Endothelial cell of umbilical vein (primary cell): ENCODE data around the gene PEAK3. TPM values are rescaled to one million over a fixed set of nuclear protein-coding genes. Genes with fewer than 3 reads are reported as not detected.

Experiments
- BruUV-seq: library from RNA; stranded (reverse); fragments of 400-500 nt; replicated peaks from 2 replicates; lab custom pipeline; 2021; lab: Mats Ljungman, UMichigan
- CTCF ChIA-PET: fragments of 300-600, 350-600 bp; sonication (Branson Sonifier 250); formaldehyde crosslinking; loops from one replicate; lab custom pipeline; 2021; ENCODE audit warnings: antibody characterized with exemption, inconsistent platforms; lab: Charles Lee
- POLR2A ChIA-PET: fragments of 300-600, 350-600 bp; sonication (Branson Sonifier 250); formaldehyde crosslinking; loops from one replicate; lab custom pipeline; 2021; ENCODE audit warnings: antibody characterized with exemption, inconsistent platforms; lab: Charles Lee
- DNase-seq: peaks from one replicate; pipeline ENCODE4 v3.0.0-alpha.2; 2011; ENCODE audit warnings: low read depth, low spot score
- FAIRE-seq: peaks from 2 replicates; lab custom pipeline; 2011; peaks lifted over from hg19 to GRCh38; lab: Jason Lieb, UNC
- H2AFZ ChIP-seq: 2 replicates; pipeline ENCODE4 v1.6.0; 2012; ENCODE audit warnings: low read depth, low read length, control low read depth, inconsistent platforms
- H3K27ac ChIP-seq: 2 replicates; pipeline ENCODE4 v1.5.1; 2011; ENCODE audit warnings: low read depth, mild to moderate bottlenecking, control low read depth, low read length, moderate library complexity; ENCODE audit not compliant: insufficient read depth
- H3K27me3 ChIP-seq, 2 experiments: 2 replicates each; pipeline versions ENCODE4 v1.6.0 to v1.6.1; 2011; ENCODE audit warnings: low read length in 2 of 2, mixed read lengths in 1 of 2; ENCODE audit not compliant: control insufficient read depth in 2 of 2, insufficient read depth in 2 of 2
- H3K36me3 ChIP-seq, 2 experiments: 2 replicates in 1 of 2; 3 replicates in 1 of 2; pipeline ENCODE4 v1.5.1; 2011; ENCODE audit warnings: low read length in 2 of 2, mild to moderate bottlenecking in 1 of 2, moderate library complexity in 1 of 2; ENCODE audit not compliant: control insufficient read depth in 2 of 2, insufficient read depth in 2 of 2; ENCODE audit errors: extremely low read depth in 1 of 2
- H3K4me1 ChIP-seq: 3 replicates; pipeline ENCODE4 v1.5.1; 2011; ENCODE audit warnings: mild to moderate bottlenecking, low read length; ENCODE audit not compliant: control insufficient read depth, insufficient read depth; ENCODE audit errors: extremely low read depth
- H3K4me2 ChIP-seq: 2 replicates; pipeline ENCODE4 v1.6.1; 2011; ENCODE audit warnings: low read length, control low read depth, mixed read lengths; ENCODE audit not compliant: insufficient read depth
- H3K4me3 ChIP-seq, 3 experiments: fragments of 200-600 bp in 1 of 3; sonication (generic), shearing (Covaris generic) in 1 of 3; replicated peaks in 1 of 3; 2 replicates each; pipeline ENCODE4 v1.5.1; 2011 to 2016; ENCODE audit warnings: control low read depth in 3 of 3, low read length in 3 of 3, mild to moderate bottlenecking in 2 of 3, inconsistent platforms in 1 of 3, low read depth in 1 of 3, moderate library complexity in 1 of 3; ENCODE audit not compliant: insufficient read depth in 1 of 3
- H3K79me2 ChIP-seq: 2 replicates; pipeline ENCODE4 v1.6.0; 2012; ENCODE audit warnings: low read length, inconsistent platforms; ENCODE audit not compliant: control insufficient read depth, insufficient read depth
- H3K9ac ChIP-seq: replicated peaks from 2 replicates; pipeline ENCODE3; 2011; ENCODE audit warnings: low read length, control low read depth; ENCODE audit not compliant: insufficient read depth; ENCODE audit errors: extremely low read depth
- H3K9me1 ChIP-seq: replicated peaks from 3 replicates; pipeline ENCODE4 v1.6.0; 2011; ENCODE audit warnings: mild to moderate bottlenecking, low read length; ENCODE audit not compliant: control insufficient read depth, insufficient read depth; ENCODE audit errors: extremely low read depth
- H3K9me3 ChIP-seq: replicated peaks from 2 replicates; pipeline ENCODE4 v1.5.1; 2012; ENCODE audit warnings: low read length, inconsistent platforms; ENCODE audit not compliant: control insufficient read depth, insufficient read depth
- H4K20me1 ChIP-seq: replicated peaks from 2 replicates; pipeline ENCODE3; 2011; ENCODE audit warnings: mild to moderate bottlenecking, low read length; ENCODE audit not compliant: control insufficient read depth, insufficient read depth; ENCODE audit errors: extremely low read depth
- EZH2 ChIP-seq: IDR thresholded peaks from 2 replicates; pipeline ENCODE4 v1.6.1; 2012; ENCODE audit warnings: borderline replicate concordance, low read depth, mild to moderate bottlenecking, moderate library complexity, low read length, inconsistent platforms; ENCODE audit not compliant: severe bottlenecking
- FOS ChIP-seq: IDR thresholded peaks from 2 replicates; pipeline ENCODE4 v1.6.1; 2011; ENCODE audit warnings: mild to moderate bottlenecking, low read length, moderate library complexity, borderline replicate concordance; ENCODE audit not compliant: insufficient read depth
- GATA2 ChIP-seq: IDR thresholded peaks from 2 replicates; pipeline ENCODE4 v1.7.0; 2011; ENCODE audit warnings: low read depth, mild to moderate bottlenecking, moderate library complexity, mixed read lengths, low read length; ENCODE audit not compliant: insufficient read length, insufficient read depth
- JUN ChIP-seq: IDR thresholded peaks from 2 replicates; pipeline ENCODE4 v1.6.1; 2011; ENCODE audit warnings: borderline replicate concordance, low read depth; ENCODE audit not compliant: insufficient read length, insufficient read depth
- MYC ChIP-seq: IDR thresholded peaks from one replicate; pipeline ENCODE4 v1.6.1; 2011; ENCODE audit warnings: mild to moderate bottlenecking, low read depth, low read length
- POLR2A ChIP-seq: IDR thresholded peaks from 2 replicates; pipeline ENCODE4 v1.6.1; 2012; ENCODE audit warnings: low read depth, mild to moderate bottlenecking, control low read depth, low read length
- POLR2AphosphoS5 ChIP-seq: IDR thresholded peaks from 2 replicates; pipeline ENCODE4 v1.6.1; 2012; ENCODE audit warnings: low read depth, mild to moderate bottlenecking, control low read depth, low read length, moderate library complexity; ENCODE audit not compliant: insufficient read depth
- dilution Hi-C: fragments of 300-500 bp; cut with MboI; formaldehyde crosslinking; loops from one replicate; pipeline ENCODE4 v1.15.0; 2019; ENCODE audit warnings: low sequenced_read_pairs; ENCODE audit not compliant: extremely low pct_ligation_motif_present
- intact Hi-C: fragments of 100-400 bp; cut with micrococcal nuclease; formaldehyde crosslinking; loops from one replicate; pipeline ENCODE4 v1.10.0; 2022
- polyA plus RNA-seq, 4 experiments: library from polyadenylated mRNA; depleted of rRNA in 3 of 4; stranded (reverse) in 3 of 4; unstranded in 1 of 4; fragments of >200 nt; gene quantifications; 2 replicates each; pipeline versions ENCODE4 v1.2.1 to v1.2.3, GENCODE V29; 2011 to 2012; ENCODE audit warnings: missing spikeins in 1 of 4
- total RNA-seq: library from RNA; stranded (reverse); gene quantifications from 2 replicates; pipeline ENCODE4 v1.2.3, GENCODE V29; 2021
- TF ChIP-seq, protein P1 (sequence below): IDR thresholded peaks from 2 replicates; pipeline ENCODE4 v1.6.1; 2011; ENCODE audit not compliant: insufficient read depth, insufficient read length
- TF ChIP-seq, protein P2 (sequence below), 2 donors: IDR thresholded peaks; 1 replicate in 1 of 2; 2 replicates in 1 of 2; pipeline ENCODE4 v1.5.1; 2011; ENCODE audit warnings: low read length in 2 of 2, mild to moderate bottlenecking in 2 of 2, moderate library complexity in 2 of 2, control low read depth in 1 of 2, inconsistent platforms in 1 of 2, low read depth in 1 of 2; ENCODE audit not compliant: insufficient read depth in 1 of 2; ENCODE audit errors: extremely low read depth in 1 of 2

PEAK3 gene
- total and polyA plus RNA-seq, 2 donors (not counting 3 experiments of a cell fraction or from before 2014, with no cell fraction given), result 0.03 TPM; not detected in 1

DNA sequence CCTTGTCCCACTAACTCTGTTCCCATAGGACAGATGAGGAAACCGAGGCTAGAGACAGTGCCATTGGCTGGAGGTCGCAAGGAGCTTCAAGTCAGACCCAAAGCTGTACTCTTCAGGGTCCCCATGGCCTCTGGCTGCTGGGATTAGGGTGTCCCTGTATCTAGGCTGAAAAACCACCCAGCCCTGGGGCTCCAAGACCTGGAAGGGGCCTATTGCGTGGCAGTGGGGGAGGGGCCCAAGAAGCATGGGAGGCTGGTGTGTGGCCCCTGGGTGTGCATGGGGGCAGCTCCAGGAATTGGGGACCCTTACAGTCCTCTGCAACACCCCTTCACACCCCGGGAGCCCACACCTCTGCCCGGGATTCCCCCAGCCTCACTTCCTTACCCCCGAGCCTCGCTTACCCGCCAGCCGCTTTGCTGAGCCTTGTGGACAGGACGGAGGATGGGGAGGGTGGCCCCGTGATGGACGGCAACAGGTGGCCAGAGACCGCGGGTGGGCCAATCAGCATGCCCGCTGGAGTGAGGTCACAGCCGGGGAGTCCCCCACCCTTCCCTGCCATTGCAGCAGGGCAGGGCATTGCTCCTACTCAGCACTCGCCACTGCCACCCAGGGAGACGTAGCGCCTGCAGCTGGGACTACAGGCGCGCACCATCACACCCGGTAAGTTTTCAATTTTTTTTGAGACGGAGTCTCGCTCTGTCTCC, 25.8 kb downstream of the PEAK3 start, which contains the start of gene JSRP1:
Gene JSRP1 (minus strand): TSS at position 436 of the 704 bp plus-strand sequence. CDS start 1,103 bp downstream, outside the sequence.
- CTCF ChIA-PET, result interaction anchor here (1.0 to 1.2 kb wide), 2 partner anchors 10 to 16 kb away, joined by 4 read pairs; no protein-coding TSS in a partner anchor
- BruUV-seq, result no TSS peak
- no peak within 1 kb of the TSS for H2AFZ ChIP-seq
- H3K4me3 ChIP-seq, result no peak within 1 kb of the TSS
- dilution Hi-C loops, result no loop called here
- no peaks in the 10 kb centered on the region for H4K20me1 ChIP-seq
- H3K9me3 ChIP-seq, result no peaks in the 10 kb centered on the region
- POLR2A ChIA-PET, result interaction anchor here (1.5 kb wide), 1 partner anchor 16 kb away, joined by 3 read pairs; no protein-coding TSS in a partner anchor
- FAIRE-seq (no peak), DNase-seq (no peak)
- no peak within 1 kb of the TSS for H3K4me2 ChIP-seq
- H3K27ac ChIP-seq, result no peak within 1 kb of the TSS
- no peaks in the 10 kb centered on the region for H3K9me1 ChIP-seq
- TF ChIP-seq JUN (no peak), GATA2 (no peak), MYC (no peak), EZH2 (no peak), POLR2AphosphoS5 (no peak), POLR2A (no peak), FOS (no peak)
- TF ChIP-seq, protein P1, sequence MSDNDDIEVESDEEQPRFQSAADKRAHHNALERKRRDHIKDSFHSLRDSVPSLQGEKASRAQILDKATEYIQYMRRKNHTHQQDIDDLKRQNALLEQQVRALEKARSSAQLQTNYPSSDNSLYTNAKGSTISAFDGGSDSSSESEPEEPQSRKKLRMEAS, result no peak
- TF ChIP-seq, protein P2, sequence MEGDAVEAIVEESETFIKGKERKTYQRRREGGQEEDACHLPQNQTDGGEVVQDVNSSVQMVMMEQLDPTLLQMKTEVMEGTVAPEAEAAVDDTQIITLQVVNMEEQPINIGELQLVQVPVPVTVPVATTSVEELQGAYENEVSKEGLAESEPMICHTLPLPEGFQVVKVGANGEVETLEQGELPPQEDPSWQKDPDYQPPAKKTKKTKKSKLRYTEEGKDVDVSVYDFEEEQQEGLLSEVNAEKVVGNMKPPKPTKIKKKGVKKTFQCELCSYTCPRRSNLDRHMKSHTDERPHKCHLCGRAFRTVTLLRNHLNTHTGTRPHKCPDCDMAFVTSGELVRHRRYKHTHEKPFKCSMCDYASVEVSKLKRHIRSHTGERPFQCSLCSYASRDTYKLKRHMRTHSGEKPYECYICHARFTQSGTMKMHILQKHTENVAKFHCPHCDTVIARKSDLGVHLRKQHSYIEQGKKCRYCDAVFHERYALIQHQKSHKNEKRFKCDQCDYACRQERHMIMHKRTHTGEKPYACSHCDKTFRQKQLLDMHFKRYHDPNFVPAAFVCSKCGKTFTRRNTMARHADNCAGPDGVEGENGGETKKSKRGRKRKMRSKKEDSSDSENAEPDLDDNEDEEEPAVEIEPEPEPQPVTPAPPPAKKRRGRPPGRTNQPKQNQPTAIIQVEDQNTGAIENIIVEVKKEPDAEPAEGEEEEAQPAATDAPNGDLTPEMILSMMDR (IDR thresholded peaks at IDR 0.05; ENCODE audit: extremely low read depth in 1 of 2, insufficient read depth in 1 of 2, low read depth in 1 of 2, low read length in 2 of 2), result no peak
- H3K9ac ChIP-seq, result no peak within 1 kb of the TSS
- H3K79me2 ChIP-seq, result no peaks in the 10 kb centered on the region
- H3K27me3 ChIP-seq, result peaks cover 19 to 28% of the 10 kb centered on the region in 2 experiments
- intact Hi-C loops, result no loop called here
- H3K4me1 ChIP-seq, result peaks cover 11% of the 10 kb centered on the region
- H3K36me3 ChIP-seq, result no peaks in the 10 kb centered on the region
